ENCODE measurements around the gene FANCB.

Gene FANCB

DNA sequence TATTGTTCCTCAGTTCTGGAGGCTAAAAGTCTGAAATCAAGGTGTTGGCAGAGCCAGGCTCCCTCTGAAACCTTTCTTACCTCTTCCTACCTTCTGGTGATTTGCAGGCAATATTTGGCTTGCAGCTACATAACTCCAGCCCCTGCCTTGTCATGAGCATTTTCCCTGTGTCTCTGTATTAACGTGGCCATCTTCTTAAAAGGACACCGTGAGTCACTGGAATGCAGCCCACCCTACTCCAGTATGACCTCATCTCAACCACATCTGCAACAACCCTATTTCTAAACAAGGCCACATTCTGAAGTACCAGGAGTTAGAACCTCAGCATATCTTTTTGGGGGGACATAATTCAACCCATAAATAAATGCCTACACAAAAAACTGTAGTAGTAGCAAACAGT lies 40.7 kb downstream of the FANCB start:
- no peak for DNase-seq

- no peak for DNase-seq
Measured at GRCh38 chrX:14829643-14830042, 43.2 kb downstream of the FANCB start.

DNA sequence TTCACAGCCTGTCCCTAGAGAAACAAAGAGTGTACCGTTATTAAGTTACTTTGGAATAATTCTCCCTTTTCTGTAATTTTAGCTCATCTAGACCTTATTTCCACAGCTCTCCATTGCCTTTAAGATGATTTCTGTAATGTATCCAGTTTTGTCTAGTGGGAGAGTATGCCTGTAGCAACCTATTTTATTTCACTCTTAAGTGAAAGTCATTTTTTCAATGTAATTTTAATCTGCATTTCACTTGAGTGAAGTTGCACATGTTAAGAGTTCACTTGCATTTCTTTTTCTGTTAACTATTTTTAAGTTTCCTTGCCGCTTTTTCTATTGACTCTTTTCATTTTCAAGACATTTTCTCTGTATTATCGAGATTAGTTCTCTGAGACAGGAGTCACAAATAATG lies 46.5 kb downstream of the FANCB start:
- no peak for DNase-seq

- no peak for DNase-seq
Measured at GRCh38 chrX:14825851-14826250, 47.0 kb downstream of the FANCB start.

DNA sequence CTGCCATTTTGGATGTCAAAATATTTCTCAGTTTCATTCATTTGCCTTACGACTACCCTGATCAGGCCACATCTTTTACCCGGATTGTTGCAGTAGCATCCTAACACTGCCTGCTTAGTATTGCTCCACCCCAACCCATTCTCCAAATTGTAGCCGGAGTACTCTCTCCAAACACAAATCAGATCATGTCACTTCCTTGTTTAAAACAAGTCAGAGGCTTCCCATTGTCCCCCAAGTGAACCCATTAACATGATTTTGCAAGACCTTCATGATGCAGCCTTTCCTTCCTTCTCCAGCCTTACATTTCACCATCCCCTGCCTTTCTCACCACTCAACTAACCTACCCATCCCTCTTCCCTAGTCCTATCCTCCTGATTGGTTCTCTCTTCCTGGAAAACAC lies 53.1 kb downstream of the FANCB start:
- no peak for DNase-seq

GRCh38 chrX:14817571-14817970 lies 55.3 kb downstream of the FANCB start:
- no peak for DNase-seq

DNA sequence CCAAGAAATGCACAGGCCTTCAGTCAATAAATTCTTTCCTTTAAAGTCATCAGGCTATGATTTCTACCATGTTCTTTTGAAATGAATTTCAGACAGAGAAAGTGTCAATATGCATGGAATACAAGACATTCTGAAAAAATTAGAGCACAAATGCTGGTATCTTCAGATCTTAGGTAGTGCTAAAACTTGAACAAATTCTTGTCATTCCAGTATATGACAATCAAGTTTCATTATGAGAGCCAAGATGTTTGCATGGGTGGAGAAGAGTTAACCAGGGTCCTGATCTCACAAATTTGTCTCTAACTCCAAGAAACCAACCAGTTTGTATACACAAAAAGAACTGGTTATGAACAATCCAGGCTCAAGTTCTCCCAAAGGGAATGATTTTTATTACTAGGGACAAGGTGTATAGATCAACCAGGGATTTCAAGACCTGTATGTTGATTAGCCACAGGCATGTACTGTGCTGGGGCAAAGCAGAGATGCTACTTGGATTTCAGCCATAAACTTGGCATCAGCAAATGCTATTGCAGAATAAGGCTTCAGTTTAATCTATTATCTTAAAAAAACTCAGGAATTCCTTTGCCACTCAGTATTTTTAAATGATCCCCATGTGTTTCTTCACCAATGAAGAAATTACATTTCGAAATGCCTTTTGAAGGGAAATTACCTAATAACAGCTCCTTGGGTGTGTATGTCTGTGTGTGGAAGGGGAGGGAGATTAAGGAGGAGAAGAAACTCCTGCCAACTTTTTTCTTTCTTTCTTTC lies 69.7 kb downstream of the FANCB start:
- no peak for DNase-seq

DNA sequence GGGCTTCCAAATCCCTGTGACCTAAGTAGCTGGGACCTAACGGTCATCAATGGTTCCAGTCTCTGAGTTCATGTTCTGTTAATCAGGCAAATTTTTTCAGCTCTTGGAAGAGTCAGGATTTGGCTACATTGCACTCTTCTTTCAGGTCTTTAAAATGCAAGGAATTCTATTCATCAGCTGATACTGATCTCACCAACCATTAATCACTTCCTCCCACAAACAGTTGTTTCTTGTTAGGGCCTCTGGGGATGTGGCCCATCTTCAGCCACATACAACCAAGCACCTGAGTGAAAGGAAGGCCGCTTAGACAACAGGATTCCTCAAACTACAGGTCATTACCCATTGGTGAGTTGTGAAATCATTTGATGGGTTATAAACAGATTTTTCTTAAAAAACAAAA lies 71.7 kb downstream of the FANCB start:
- no peak for DNase-seq

GRCh38 chrX:14798805-14799397 lies 74.0 kb downstream of the FANCB start:
- DNase-seq, result no peak

Data from DMS 273 treated with DMSO at 0.1 percent for 48 hours (cell line).